Measurements from ENCODE around the gene ENO1. TPM values are rescaled to one million over a fixed set of nuclear protein-coding genes. Genes with fewer than 3 reads are reported as not detected.
"Not testable (repeated sequence)": the region's sequence is repeated elsewhere in the genome, so short reads cannot be mapped to it uniquely, and the experiment has no call there.

Gene ENO1
- total and polyA plus RNA-seq, 2 of the 8 experiments (the other 6 are each of a cell fraction or from before 2014, with no cell fraction given), result 1,763 to 2,117 TPM

DNA sequence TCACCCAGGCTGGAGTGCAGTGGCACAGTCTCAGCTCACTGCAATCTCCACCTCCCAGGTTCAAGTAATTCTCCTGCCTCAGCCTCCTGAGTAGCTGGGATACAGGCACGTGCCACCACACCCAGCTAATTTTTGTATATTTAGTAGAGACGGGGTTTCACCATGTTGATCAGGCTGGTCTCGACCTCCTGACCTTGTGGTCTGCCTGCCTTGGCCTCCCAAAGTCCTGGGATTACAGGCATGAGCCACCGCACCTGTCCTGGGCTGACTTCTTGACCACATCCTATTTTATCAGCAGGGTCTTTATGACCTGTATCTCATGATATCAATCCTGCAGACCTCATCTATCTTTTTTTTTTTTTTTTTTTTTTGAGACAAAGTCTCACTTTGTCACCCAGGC is 22.2 kb upstream of the ENO1 start:
- H2BK15ac ChIP-seq (ENCODE audit: low read length); H3K79me1 ChIP-seq (ENCODE audit: low read depth, low read length); H3K23me2 ChIP-seq (ENCODE audit: low read depth, low read length); H3K23ac ChIP-seq (ENCODE audit: insufficient read length); H3K27ac ChIP-seq (ENCODE audit: low read depth, low read length); H3K4me2 ChIP-seq (ENCODE audit: insufficient read depth in 1 of 2, low read depth in 2 of 2, low read length in 2 of 2); H3K9me3 ChIP-seq (ENCODE audit: insufficient read depth in 2 of 2, low read depth in 1 of 2, low read length in 1 of 2); H3K4ac ChIP-seq (replicated peaks; ENCODE audit: insufficient read length, low read depth, low read length); H3K18ac ChIP-seq (ENCODE audit: extremely low read depth, low read length); POLR2A ChIA-PET (ENCODE audit: partially characterized antibody); H4K8ac ChIP-seq (ENCODE audit: extremely low read depth, insufficient read depth, low read length); H2AK5ac ChIP-seq (ENCODE audit: low read depth, low read length); H3K14ac ChIP-seq (ENCODE audit: insufficient read length); H3K27me3 ChIP-seq (replicated peaks in 1 of 4; ENCODE audit: control insufficient read depth in 3 of 4, extremely low read depth in 1 of 4, insufficient read depth in 3 of 4, low read length in 3 of 4); H2BK20ac ChIP-seq (ENCODE audit: low read length); H3K36me3 ChIP-seq (ENCODE audit: control insufficient read depth in 2 of 4, insufficient read depth in 4 of 4, low read length in 3 of 4); H3K4me1 ChIP-seq (replicated peaks in 1 of 4; ENCODE audit: control insufficient read depth in 3 of 4, insufficient read depth in 4 of 4, low read length in 3 of 4); H4K20me1 ChIP-seq (replicated peaks in 1 of 2; ENCODE audit: control insufficient read depth in 1 of 2, insufficient read depth in 2 of 2, low read length in 2 of 2); H4K91ac ChIP-seq (replicated peaks; ENCODE audit: insufficient read length, low read length); H3K4me3 ChIP-seq (ENCODE audit: extremely low read depth in 1 of 4, insufficient read depth in 2 of 4, low read depth in 3 of 4, low read length in 4 of 4); FAIRE-seq; H3K79me2 ChIP-seq (ENCODE audit: control insufficient read depth in 1 of 2, insufficient read depth in 2 of 2, low read length in 2 of 2); H2BK5ac ChIP-seq (ENCODE audit: low read depth, low read length); DNase-seq (ENCODE audit: low read depth in 1 of 2, low spot score in 2 of 2); H3K56ac ChIP-seq (replicated peaks; ENCODE audit: insufficient read length, low read depth, low read length); H3K9ac ChIP-seq (replicated peaks in 1 of 4; ENCODE audit: extremely low read depth in 1 of 4, low read depth in 3 of 4, low read length in 3 of 4); H4K5ac ChIP-seq (ENCODE audit: insufficient read length, low read depth, low read length); H2BK12ac ChIP-seq (ENCODE audit: low read depth, low read length); H2BK120ac ChIP-seq (replicated peaks; ENCODE audit: low read depth, low read length); H2AFZ ChIP-seq (ENCODE audit: low read length): not testable (repeated sequence)
- 85% methylated on average over 4 of the region's 4 CpGs; no CpG with 5 or more reads in 1 of the 2 experiments for WGBS, 2 experiments (ENCODE audit: extremely low coverage in 1 of 2, insufficient coverage in 1 of 2, insufficient read length in 1 of 2, insufficient replicate concordance in 2 of 2, low coverage in 1 of 2, low lambda C conversion rate in 2 of 2, missing lambda C conversion rate in 1 of 2)
- CTCF ChIA-PET (ENCODE audit: partially characterized antibody), result interaction anchor here (2.1 kb wide), 1 partner anchor 87 kb away, joined by 6 read pairs; no protein-coding TSS in a partner anchor

All from H1 (cell line).